H9 (cell line): ENCODE measurements around the gene SLC9A2. TPM values are rescaled to one million over a fixed set of nuclear protein-coding genes. Genes with fewer than 3 reads are reported as not detected.

Source experiments
- DNase-seq: peaks from one replicate; pipeline ENCODE4 v3.0.0-alpha.2; 2017
- H2AFZ ChIP-seq: one replicate; pipeline ENCODE4 v1.6.1; 2013; ENCODE audit warnings: mild to moderate bottlenecking, low read length, control low read depth, moderate library complexity
- H2AK5ac ChIP-seq: 2 replicates; pipeline ENCODE4 v1.6.1; 2013; ENCODE audit warnings: low read length, control low read depth, mixed read lengths; ENCODE audit not compliant: insufficient read length
- H2BK120ac ChIP-seq: one replicate; pipeline ENCODE4 v1.6.1; 2013; ENCODE audit warnings: low read depth, mild to moderate bottlenecking, low read length, control low read depth, inconsistent platforms; ENCODE audit not compliant: poor library complexity, severe bottlenecking
- H2BK12ac ChIP-seq: 2 replicates; pipeline ENCODE4 v1.6.1; 2013; ENCODE audit warnings: low read length, control low read depth, mixed read lengths, low read depth; ENCODE audit not compliant: insufficient read length
- H2BK15ac ChIP-seq: 2 replicates; pipeline ENCODE4 v1.6.1; 2013; ENCODE audit warnings: low read depth, low read length, control low read depth
- H2BK20ac ChIP-seq: one replicate; pipeline ENCODE4 v1.6.1; 2013; ENCODE audit warnings: low read depth, mild to moderate bottlenecking, low read length, control low read depth, inconsistent platforms; ENCODE audit not compliant: poor library complexity, severe bottlenecking
- H2BK5ac ChIP-seq: 2 replicates; pipeline ENCODE4 v1.6.1; 2013; ENCODE audit warnings: low read length, control low read depth, mixed read lengths; ENCODE audit not compliant: insufficient read length
- H3K14ac ChIP-seq: 2 replicates; pipeline ENCODE4 v1.6.1; 2013; ENCODE audit warnings: low read length, control low read depth; ENCODE audit not compliant: insufficient read depth
- H3K18ac ChIP-seq: 2 replicates; pipeline ENCODE4 v1.6.1; 2013; ENCODE audit warnings: low read depth, mild to moderate bottlenecking, mixed read lengths, low read length, control low read depth; ENCODE audit not compliant: insufficient read length
- H3K23ac ChIP-seq: 2 replicates; pipeline ENCODE4 v1.6.1; 2013; ENCODE audit warnings: low read length, control low read depth, mixed read lengths, low read depth; ENCODE audit not compliant: insufficient read length
- H3K23me2 ChIP-seq: 2 replicates; pipeline ENCODE4 v1.6.1; 2013; ENCODE audit warnings: low read depth, mild to moderate bottlenecking, mixed read lengths, low read length, control low read depth; ENCODE audit not compliant: insufficient read length, poor library complexity, severe bottlenecking
- H3K27ac ChIP-seq: 2 replicates; pipeline ENCODE4 v1.5.1; 2013; ENCODE audit warnings: low read length, control low read depth, mixed read lengths, low read depth; ENCODE audit not compliant: insufficient read length
- H3K27me3 ChIP-seq: 2 replicates; pipeline ENCODE4 v1.6.1; 2013; ENCODE audit warnings: low read length, control low read depth, inconsistent platforms; ENCODE audit not compliant: insufficient read depth
- H3K4ac ChIP-seq: 2 replicates; pipeline ENCODE4 v1.6.1; 2013; ENCODE audit warnings: low read depth, mild to moderate bottlenecking, control low read depth, inconsistent platforms, low read length, moderate library complexity
- H3K4me1 ChIP-seq: 2 replicates; pipeline ENCODE4 v1.6.1; 2013; ENCODE audit warnings: low read length, control low read depth, inconsistent platforms; ENCODE audit not compliant: insufficient read depth
- H3K4me2 ChIP-seq: 2 replicates; pipeline ENCODE4 v1.6.1; 2013; ENCODE audit warnings: low read length, control low read depth, mixed read lengths; ENCODE audit not compliant: insufficient read length, insufficient read depth
- H3K56ac ChIP-seq: 2 replicates; pipeline ENCODE4 v1.6.1; 2013; ENCODE audit warnings: low read depth, mild to moderate bottlenecking, mixed read lengths, low read length, control low read depth; ENCODE audit not compliant: insufficient read length
- H3K79me1 ChIP-seq: 2 replicates; pipeline ENCODE4 v1.6.1; 2013; ENCODE audit warnings: low read depth, mild to moderate bottlenecking, moderate library complexity, low read length, control low read depth, inconsistent platforms; ENCODE audit not compliant: insufficient read depth, poor library complexity, severe bottlenecking
- H3K79me2 ChIP-seq: 2 replicates; pipeline ENCODE4 v1.6.1; 2013; ENCODE audit warnings: low read length, control low read depth, inconsistent platforms; ENCODE audit not compliant: insufficient read depth
- H3K9ac ChIP-seq: 2 replicates; pipeline ENCODE4 v1.6.1; 2013; ENCODE audit warnings: low read length, control low read depth, mixed read lengths; ENCODE audit not compliant: insufficient read length; ENCODE audit errors: extremely low read depth
- H3K9me3 ChIP-seq: one replicate; pipeline ENCODE4 v1.6.1; 2013; ENCODE audit warnings: low read depth, low read length, inconsistent platforms; ENCODE audit not compliant: control insufficient read depth
- H3T11ph ChIP-seq: one replicate; pipeline ENCODE4 v1.6.1; 2013; ENCODE audit warnings: mild to moderate bottlenecking, low read length, control low read depth, inconsistent platforms
- H4K20me1 ChIP-seq: one replicate; pipeline ENCODE4 v1.6.1; 2013; ENCODE audit not compliant: control insufficient read depth, insufficient read length, insufficient read depth
- H4K5ac ChIP-seq: 2 replicates; pipeline ENCODE4 v1.6.1; 2013; ENCODE audit warnings: low read depth, mild to moderate bottlenecking, mixed read lengths, low read length, control low read depth; ENCODE audit not compliant: insufficient read length
- H4K8ac ChIP-seq: replicated peaks from 2 replicates; pipeline ENCODE4 v1.6.1; 2013; ENCODE audit warnings: low read length, control low read depth, mixed read lengths, low read depth; ENCODE audit not compliant: insufficient read length
- H4K91ac ChIP-seq: 2 replicates; pipeline ENCODE4 v1.6.1; 2013; ENCODE audit warnings: low read depth, mild to moderate bottlenecking, moderate library complexity, mixed read lengths, low read length, control low read depth; ENCODE audit not compliant: insufficient read length
- H3K27ac Mint-ChIP-seq, 3 experiments: 2 replicates in 2 of 3; 3 replicates in 1 of 3; pipeline ENCODE4 v1.8.0; 2020 to 2021; ENCODE audit warnings: mixed read lengths in 3 of 3, mild to moderate bottlenecking in 1 of 3, moderate library complexity in 1 of 3
- H3K27me3 Mint-ChIP-seq: 2 replicates; pipeline ENCODE4 v1.8.0; 2021; ENCODE audit warnings: low read depth, mild to moderate bottlenecking, moderate library complexity, mixed read lengths
- H3K36me3 Mint-ChIP-seq, 3 experiments: 2 replicates in 2 of 3; 3 replicates in 1 of 3; pipeline ENCODE4 v1.8.0; 2020 to 2021; ENCODE audit warnings: low read depth in 3 of 3, mixed read lengths in 3 of 3; ENCODE audit not compliant: insufficient read depth in 1 of 3
- H3K4me1 Mint-ChIP-seq, 2 experiments: 2 replicates each; pipeline ENCODE4 v1.8.0; 2020; ENCODE audit warnings: mixed read lengths in 2 of 2
- H3K4me3 Mint-ChIP-seq, 2 experiments: 2 replicates in 1 of 2; 3 replicates in 1 of 2; pipeline ENCODE4 v1.8.0; 2020 to 2021; ENCODE audit warnings: mild to moderate bottlenecking in 2 of 2, mixed read lengths in 2 of 2, moderate library complexity in 1 of 2
- H3K9me3 Mint-ChIP-seq, 2 experiments: 2 replicates in 1 of 2; 3 replicates in 1 of 2; pipeline ENCODE4 v1.8.0; 2020; ENCODE audit warnings: mild to moderate bottlenecking in 2 of 2, mixed read lengths in 2 of 2, moderate library complexity in 1 of 2
- CTCF ChIP-seq: fragments of 200-600 bp; sonication (generic); conservative IDR thresholded peaks from 3 replicates; pipeline ENCODE4 v1.8.0; 2021; ENCODE audit warnings: antibody characterized with exemption, mild to moderate bottlenecking
- WGBS: extraction: QIAGEN DNeasy Blood & Tissue Kit; methylation state at CpG from one replicate; pipeline ENCODE4 v1.1.7; 2013; ENCODE audit warnings: missing lambda C conversion rate, low lambda C conversion rate, mixed read lengths; ENCODE audit not compliant: insufficient read length; ENCODE audit errors: extremely low coverage; 5-methylcytosine and 5-hydroxymethylcytosine counted together
- total RNA-seq: library from RNA; stranded (reverse); gene quantifications from 2 replicates; pipeline ENCODE4 v1.2.1, GENCODE V29; 2021

The SLC9A2 gene
- total RNA-seq, 1 experiment from 2014 or later: 0.04 TPM

GRCh38 chr2:102664471-102664909 is 45.1 kb downstream of the SLC9A2 start:
- Histone ChIP-seq H3K79me2 (no peaks in the 10 kb centered on the region), H4K5ac (no peak overlapping the region), H3K23ac (no peak overlapping the region), H2AK5ac (no peak overlapping the region), H4K8ac (no peak overlapping the region), H3K4ac (no peak overlapping the region), H3K9me3 (no peaks in the 10 kb centered on the region), H3K4me1 (no peaks in the 10 kb centered on the region), H3K9ac (no peak overlapping the region), H4K91ac (no peak overlapping the region), H2BK15ac (no peak overlapping the region), H3K18ac (no peak overlapping the region), H2BK12ac (no peak overlapping the region), H3T11ph (no peak overlapping the region), H2BK5ac (no peak overlapping the region), H3K27me3 (no peaks in the 10 kb centered on the region), H3K27ac (no peak overlapping the region), H3K56ac (no peak overlapping the region), H2AFZ (no peak overlapping the region), H3K4me2 (no peak overlapping the region), H3K14ac (no peak overlapping the region), H2BK120ac (no peak overlapping the region), H2BK20ac (no peak overlapping the region), H3K23me2 (no peaks in the 10 kb centered on the region), H4K20me1 (no peaks in the 10 kb centered on the region), H3K79me1 (no peaks in the 10 kb centered on the region)
- Mint-ChIP-seq H3K9me3 (no peaks in the 10 kb centered on the region; a peak in 1 of 5 replicates), H3K4me1 (no peaks in the 10 kb centered on the region), H3K27me3 (peaks cover 1% of the 10 kb centered on the region; the same call in 1 of the 2 replicates), H3K4me3 (no peak overlapping the region), H3K27ac (no peak overlapping the region), H3K36me3 (no peaks in the 10 kb centered on the region)
- no CpG with 5 or more reads among the region's 2 CpGs for WGBS
- no peak for TF ChIP-seq CTCF
- DNase-seq: no peak
